Activated CD8-positive, alpha-beta memory T cell treated with anti-CD3 and anti-CD28 coated beads, Interleukin-2, amount 50 U/mL, for 1 hour (primary cell): ENCODE results near the gene ZBTB4.
"Not testable (repeated sequence)": the region's sequence is repeated elsewhere in the genome, so short reads cannot be mapped to it uniquely, and the experiment has no call there.

Source experiments
- DNase-seq: peaks from one replicate; pipeline ENCODE4 v3.0.0-alpha.2; 2020; ENCODE audit errors: extremely low read depth

ZBTB4 gene

DNA sequence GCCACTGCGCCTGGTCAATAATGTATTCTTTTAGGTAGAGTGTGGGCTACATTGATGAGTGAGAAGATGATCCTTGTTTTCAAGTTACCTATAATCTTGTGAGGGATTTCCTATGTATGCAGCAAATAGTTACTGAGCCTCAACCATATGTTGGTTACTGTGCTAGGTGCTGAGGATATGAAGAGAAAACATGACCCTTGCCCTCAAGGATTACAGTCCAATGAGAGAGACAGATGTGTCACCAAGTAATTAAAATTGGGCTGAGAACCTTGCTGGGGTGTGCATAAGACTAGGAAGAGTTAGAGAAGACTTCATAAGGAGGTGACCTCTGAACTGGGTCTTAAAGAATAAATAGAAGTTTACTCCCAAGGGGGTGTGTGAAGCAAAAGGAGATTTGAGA is 12.2 kb upstream of the ZBTB4 start:
- DNase-seq, result no peak

DNA sequence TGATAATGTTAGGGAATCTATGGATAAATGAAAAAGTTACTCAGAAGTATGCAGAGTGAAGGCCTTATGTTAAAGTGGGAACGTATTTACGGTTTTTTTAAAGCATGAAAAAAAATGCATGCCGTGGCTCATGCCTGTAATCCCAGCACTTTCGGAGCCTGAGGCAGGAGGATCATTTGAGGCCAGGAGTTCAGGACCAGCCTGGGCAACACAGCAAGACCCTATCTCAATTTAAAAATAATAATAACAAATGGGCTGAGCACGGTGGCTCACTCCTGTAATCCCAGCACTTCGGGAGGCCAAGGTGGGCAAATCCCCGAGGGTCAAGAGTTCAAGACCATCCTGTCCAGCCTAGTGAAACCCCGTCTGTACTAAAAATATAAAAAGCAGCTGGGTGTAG is 10.7 kb upstream of the ZBTB4 start:
- DNase-seq, result no peak

GRCh38 chr17:7486181-7486580 is 6.8 kb upstream of the ZBTB4 start:
- DNase-seq, result no peak

- DNase-seq, result no peak
These were observed 5.5 kb upstream of the ZBTB4 start for GRCh38 chr17:7484919-7485377.

DNA sequence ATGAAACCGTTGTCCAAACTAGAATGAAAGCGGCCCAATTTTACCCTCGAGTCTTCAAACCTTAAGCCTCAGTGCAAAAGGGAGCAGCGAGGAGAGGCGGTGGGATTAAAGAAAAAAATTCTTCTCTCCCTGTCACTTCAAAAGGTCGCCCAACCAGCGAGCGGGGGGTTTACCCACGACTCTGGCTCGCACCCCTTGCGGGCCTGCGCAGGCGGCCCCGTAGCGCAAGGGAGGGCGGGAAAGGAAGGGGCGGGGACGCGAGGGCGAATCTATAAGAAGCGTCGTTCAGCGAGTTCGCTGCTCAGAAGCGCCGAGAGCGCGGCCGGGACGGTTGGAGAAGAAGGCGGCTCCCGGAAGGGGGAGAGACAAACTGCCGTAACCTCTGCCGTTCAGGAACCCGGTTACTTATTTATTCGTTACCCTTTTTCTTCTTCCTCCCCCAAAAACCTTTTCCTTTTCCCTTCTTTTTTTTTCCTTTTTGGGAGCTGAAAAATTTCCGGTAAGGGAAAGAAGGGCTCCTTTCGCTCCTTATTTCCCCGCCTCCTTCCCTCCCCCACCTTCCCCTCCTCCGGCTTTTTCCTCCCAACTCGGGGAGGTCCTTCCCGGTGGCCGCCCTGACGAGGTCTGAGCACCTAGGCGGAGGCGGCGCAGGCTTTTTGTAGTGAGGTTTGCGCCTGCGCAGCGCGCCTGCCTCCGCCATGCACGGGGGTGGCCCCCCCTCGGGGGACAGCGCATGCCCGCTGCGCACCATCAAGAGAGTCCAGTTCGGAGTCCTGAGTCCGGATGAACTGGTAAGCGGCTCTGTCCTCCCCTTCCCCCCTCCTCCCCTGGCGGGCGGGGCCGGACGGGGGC is 4.9 kb upstream of the ZBTB4 start, which contains the start of gene POLR2A:
POLR2A (plus strand) TSS at position 300 of the 852 bp plus-strand sequence.
- peak; percentile 93 for DNase-seq

- peak; percentile 95 for DNase-seq
These were observed 4.0 kb upstream of the ZBTB4 start for GRCh38 chr17:7483255-7484066.

DNA sequence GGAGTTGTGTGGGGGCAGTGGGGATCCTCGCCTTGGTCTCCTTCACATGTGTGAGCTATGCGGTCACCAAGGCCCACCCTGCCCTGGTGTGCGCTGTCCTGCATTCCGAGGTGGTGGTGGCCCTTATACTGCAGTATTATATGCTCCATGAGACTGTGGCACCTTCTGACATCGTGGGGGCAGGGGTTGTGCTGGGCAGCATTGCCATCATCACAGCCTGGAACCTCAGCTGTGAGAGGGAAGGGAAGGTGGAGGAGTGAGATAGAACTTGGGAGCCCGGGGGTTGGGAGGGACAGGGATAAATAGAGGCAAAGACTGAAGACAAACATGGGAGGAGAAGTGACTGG is 3.3 kb upstream of the ZBTB4 start:
- DNase-seq, result not testable (repeated sequence)

- not testable (repeated sequence) for DNase-seq
These were observed 2.7 kb upstream of the ZBTB4 start for GRCh38 chr17:7481842-7482741.

GRCh38 chr17:7481275-7481674 is 1.8 kb upstream of the ZBTB4 start, which contains the start of gene SLC35G6:
SLC35G6 (plus strand) TSS chr17:7481446; CDS start chr17:7481517, 71 bp downstream.
- DNase-seq, result not testable (repeated sequence)

GRCh38 chr17:7480089-7480384 is 606 bp upstream of the ZBTB4 start:
- no peak for DNase-seq

DNA sequence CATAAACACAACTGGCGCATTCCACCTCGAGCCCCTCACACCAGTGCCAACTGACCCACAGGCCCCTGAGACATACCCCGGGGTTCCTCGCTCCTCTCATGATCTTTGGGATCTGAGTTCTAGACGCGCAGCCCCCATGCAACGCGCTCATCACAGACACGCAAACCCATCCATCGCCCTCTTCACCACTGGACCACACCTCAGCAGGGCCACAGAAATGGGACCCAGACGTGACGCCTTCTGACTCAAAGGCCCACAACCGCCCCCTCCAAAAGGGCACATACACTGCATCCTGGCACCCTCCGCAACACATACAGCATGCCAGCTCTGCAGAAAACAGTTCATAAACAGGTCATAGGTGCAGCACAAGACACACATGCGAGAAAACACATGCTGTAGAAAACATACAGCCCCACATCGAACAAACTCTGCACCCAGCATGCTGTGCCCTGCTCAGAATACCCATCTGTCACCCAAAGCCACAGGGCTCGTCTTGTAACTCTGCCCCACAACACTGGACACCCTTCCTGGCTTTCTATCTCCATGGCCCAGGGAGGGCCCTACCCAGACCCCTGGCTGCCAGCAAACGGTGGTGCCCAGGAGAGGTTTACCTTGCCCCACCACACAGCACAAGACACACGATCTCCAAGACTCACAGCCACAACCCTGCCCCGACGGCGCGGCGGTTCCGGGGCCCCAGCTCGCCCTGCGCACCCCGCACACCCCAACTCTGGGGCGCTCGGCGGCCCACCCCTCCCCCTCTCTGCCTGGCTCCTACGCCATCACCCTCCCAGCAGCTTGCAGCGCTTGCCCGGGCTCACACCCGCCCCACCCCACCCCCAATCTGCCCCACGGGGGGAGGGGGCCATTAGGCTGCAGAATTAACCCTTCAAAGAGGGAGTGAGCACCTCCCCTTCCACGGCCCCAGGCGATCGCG is 887 bp downstream of the ZBTB4 start:
- DNase-seq, result peak; percentile 41

GRCh38 chr17:7477392-7478275 is 1.8 kb downstream of the ZBTB4 start:
- peak; percentile 41 for DNase-seq

DNA sequence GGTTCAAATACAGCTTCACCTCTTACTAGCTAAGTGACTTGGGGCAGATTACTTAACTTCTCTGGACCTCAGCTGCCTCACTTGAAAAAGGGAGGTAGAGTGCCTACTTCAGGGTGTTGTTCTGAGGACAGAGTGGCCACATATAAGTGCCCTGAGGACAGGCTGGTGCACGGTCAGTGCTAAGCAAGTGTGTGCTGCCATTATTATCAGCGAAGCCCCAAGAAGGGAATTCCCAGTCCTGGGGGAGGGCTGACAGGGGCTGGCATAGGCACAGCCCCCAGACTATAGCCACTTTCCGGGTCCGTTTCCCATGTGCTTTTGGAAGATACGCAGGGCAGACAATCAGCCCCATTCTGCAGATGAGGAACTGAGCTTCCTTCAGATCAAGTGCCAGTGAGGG is 2.5 kb downstream of the ZBTB4 start:
- no peak for DNase-seq

- no peak for DNase-seq
These were observed 2.9 kb downstream of the ZBTB4 start for GRCh38 chr17:7476494-7476893.

DNA sequence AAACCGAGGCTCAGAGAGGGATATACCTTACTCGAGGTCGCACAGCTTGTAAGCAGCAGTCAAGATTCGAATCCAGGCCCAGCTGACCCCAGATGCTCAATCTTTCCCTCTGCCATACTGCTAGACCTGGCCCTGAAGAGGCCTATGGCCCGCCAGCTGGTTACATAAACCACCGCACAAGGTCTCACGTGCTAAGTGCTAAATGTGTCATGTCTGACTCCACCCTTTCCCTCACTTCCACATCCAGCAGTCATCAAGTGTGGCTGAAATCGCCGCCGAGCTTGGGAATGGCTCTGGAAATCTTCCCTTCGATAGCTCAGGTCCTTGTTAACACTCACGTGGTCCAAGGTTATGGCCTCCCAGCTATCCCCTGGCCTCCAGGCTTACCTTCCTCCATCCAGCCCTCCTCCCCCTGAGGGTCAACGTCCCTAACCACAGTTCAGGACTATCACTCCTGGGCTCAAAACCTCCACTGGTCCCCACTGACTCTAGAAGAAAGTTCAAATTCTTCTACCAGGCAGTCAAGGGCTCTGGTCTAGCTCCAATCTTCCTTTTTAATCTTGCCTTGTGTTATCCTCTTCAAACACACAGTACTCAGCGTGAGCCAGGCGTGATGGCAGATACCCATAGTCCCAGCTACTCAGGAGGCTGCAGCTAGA is 3.5 kb downstream of the ZBTB4 start:
- DNase-seq, result no peak

GRCh38 chr17:7474767-7475166 is 4.7 kb downstream of the ZBTB4 start:
- DNase-seq, result not testable (repeated sequence)

DNA sequence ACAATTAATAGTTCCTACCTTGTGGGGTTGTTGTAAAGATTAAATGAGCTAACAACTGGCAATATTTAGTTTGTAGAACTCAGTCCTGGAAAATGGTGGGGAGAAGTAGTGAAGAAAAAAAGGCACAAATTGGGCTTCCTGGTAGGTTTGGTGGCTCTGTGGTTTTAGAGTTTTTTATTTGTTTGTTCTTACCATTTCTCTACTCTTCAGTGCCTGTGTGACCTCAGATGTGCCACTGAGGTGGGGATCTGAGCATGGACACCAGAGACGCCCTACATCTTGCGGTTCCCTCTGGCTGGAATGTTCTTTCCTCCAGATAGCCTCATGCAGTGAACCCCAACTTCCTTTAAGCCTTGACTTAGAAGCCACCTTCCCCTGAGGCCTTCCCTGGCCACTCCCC is 7.7 kb downstream of the ZBTB4 start:
- no peak for DNase-seq

DNA sequence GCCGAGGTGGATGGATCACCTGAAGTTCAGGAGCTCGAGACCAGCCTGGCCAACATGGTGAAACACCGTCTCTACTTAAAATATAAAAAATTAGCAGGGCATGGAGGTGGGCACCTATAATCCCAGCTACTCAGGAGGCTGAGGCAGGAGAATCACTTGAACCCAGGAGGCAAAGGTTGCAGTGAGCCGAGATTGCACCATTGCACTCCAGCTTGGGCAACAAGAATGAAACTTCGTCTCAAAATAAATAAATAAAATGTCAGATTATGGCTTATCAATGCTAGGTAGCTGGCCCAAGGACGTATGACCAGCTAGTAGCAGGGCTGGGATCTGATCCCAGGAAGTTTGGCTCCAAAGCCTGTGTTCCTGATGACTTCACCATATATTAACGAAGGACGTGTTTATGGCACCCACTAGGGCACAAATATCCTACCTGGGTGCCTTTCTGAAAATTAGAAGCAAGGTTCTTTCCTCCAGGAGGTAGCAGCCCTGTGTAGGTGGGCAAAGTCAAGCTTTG is 8.9 kb downstream of the ZBTB4 start:
- not testable (repeated sequence) for DNase-seq

DNA sequence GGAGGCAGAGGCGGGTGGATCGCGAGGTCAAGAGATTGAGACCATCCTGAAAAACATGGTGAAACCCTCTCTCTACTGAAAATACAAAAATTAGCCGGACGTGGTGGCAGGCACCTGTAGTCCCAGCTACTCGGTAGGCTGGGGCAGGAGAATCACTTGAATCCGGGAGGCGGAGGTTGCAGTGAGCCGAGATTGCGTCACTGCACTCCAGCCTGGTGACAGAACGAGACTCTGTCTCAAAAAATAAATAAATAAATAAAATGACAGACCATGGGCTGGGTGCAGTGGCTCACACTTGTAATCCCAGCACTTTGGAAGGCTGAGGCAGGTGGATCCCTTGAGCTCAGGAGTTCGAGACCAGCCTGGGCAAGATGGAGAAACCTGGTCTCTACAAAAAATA is 9.6 kb downstream of the ZBTB4 start:
- not testable (repeated sequence) for DNase-seq
